SK-MEL-5 (cell line): ENCODE results near the gene RNF20. TPM values are rescaled to one million over a fixed set of nuclear protein-coding genes. Genes with fewer than 3 reads are reported as not detected.
"Not testable (repeated sequence)": the region's sequence is repeated elsewhere in the genome, so short reads cannot be mapped to it uniquely, and the experiment has no call there.

ENCODE experiments used
- DNase-seq: peaks from one replicate; pipeline ENCODE4 v3.0.0-alpha.2; 2016; ENCODE audit warnings: low read depth, low spot score
- in situ Hi-C: cut with HindIII; loops from 2 replicates; pipeline ENCODE4 v1.10.0; 2016; ENCODE audit warnings: low sequenced_read_pairs, high pct_unique_total_duplicates, low pct_unique_long_range_greater_than_20kb
- total RNA-seq: library from RNA; depleted of rRNA; stranded (reverse); fragments of >200 nt; shearing (Covaris generic); gene quantifications from 2 replicates; pipeline ENCODE4 v1.2.3, GENCODE V29; 2014

The RNF20 gene
- total RNA-seq, 1 experiment from 2014 or later: 30.9 TPM

- in situ Hi-C loops: no loop called here
- no peak for DNase-seq
These were observed 44.7 kb downstream of the RNF20 start for GRCh38 chr9:101578378-101578777.

DNA sequence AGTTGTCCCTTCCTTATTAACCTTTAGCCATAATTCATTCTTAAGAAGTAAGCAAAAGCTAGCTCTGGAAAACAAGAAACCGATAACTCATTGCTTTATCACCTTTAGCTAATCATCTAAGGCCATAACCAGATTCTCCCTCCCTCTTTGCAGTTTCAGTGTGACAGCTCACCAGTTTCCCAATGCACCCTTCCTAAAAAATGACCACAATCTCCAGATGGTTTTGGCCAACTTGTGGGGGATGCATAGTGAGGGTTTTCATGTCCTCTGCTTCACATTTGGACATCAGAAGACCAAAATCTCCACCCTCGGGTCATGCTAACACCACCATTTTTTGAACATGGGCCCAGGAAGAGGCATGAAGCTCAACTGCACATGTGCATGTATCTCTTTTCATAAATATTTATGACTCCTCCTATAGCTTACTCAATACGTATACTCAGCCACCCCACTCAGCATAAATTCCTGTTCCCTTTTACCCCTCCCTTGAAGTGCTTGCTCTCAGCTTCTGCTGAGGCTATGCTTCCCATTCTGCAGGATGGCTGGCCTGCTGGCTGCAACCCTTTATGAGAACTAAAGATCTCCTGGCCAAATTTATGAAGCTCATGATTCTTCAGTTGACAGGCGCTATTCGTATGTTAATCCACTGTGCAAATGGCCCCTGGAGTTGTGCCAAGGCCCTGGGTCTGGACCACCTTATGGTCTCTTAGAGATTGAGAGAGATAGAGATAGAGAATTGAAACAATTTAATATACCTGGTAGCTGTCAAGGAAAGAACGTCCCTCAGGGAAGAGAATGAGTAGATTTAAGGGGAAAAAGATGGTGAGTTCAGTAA lies 46.3 kb downstream of the RNF20 start:
- in situ Hi-C loops: no loop called here
- DNase-seq: no peak

DNA sequence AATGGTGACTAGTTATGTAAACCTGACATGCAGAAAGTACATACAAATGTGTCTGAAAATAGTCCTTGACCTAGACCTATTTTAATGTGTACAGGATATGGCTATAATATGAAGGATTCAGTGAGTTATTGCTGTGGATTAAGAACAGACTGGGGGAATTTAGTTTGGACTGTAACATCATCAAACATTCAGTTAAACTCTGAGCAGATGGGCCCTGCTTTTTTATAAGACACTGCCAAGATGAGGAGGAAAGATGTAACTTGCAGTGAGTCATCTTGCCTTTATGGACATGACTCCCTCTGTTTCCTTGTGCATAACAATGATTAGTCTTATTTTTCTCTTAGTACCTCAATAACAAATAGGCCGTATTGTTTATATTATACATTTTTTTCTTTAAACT lies 48.9 kb downstream of the RNF20 start:
- DNase-seq: no peak
- in situ Hi-C loops: no loop called here

DNA sequence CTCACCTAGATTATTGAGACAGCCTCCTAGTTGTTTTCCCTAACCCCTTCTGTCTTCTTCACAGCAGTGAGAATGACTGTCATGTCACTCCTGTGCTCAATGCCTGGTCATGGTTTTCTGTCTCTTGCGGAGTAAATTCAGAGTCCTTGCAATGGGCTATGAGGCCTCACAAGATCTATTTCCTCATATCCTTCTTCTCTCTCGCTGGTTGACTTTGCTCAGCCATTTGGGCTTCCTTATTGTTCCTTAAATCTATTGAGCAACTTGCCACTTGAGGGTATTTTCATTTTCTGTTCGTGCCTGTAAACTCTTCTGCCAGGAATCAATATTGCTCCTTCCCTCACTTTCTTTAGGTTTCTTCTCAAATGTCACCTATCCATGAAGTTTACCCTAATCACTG lies 52.1 kb downstream of the RNF20 start:
- in situ Hi-C loops: no loop called here
- no peak for DNase-seq

DNA sequence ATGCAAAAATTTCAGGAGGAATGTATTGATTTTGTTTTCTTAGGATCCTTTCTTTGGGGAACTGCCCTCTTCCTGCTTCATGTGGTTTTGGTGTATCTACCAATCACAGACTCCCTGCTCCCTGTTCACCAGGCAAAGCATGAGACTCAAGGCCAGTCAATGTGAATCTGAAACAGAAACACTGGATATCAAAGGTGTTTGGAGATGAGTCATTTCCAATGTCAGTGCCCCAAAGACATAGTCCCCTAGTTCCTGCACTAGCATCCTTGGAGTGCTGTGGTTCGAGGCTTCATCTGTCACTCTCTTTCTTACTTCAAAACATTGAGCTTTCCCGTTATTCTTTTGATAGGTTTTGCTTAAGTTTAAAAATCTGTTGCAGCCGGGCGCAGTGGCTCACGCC lies 53.0 kb downstream of the RNF20 start:
- DNase-seq: no peak
- in situ Hi-C loops: no loop called here

GRCh38 chr9:101587332-101588043 lies 53.8 kb downstream of the RNF20 start:
- no peak for DNase-seq
- in situ Hi-C loops: no loop called here

DNA sequence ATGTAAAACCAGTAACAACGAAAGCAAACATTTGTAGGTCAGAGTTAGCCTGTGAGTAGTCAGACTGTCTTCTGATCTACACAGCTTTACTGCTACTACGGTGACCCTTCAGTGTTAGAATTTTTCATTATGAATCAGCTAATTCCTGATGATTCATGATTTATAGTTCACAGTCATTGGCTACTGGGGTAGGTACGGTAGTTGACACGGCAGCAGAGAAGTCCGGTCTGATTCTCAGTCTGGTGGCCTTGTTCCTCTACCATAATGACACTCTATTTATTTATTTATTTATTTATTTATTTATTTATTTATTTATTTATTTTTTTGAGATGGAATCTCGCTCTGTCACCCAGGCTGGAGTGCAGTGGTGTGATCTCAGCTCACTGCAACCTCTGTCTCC lies 56.4 kb downstream of the RNF20 start:
- in situ Hi-C loops: not testable (repeated sequence)

GRCh38 chr9:101590901-101591300 lies 57.2 kb downstream of the RNF20 start:
- in situ Hi-C loops: no loop called here
- DNase-seq: no peak

More for the DNA sequence above, 56.4 kb downstream of the RNF20 start:
- not testable (repeated sequence) for DNase-seq

- in situ Hi-C loops: no loop called here
These were observed 58.3 kb downstream of the RNF20 start for GRCh38 chr9:101591787-101592446.

DNA sequence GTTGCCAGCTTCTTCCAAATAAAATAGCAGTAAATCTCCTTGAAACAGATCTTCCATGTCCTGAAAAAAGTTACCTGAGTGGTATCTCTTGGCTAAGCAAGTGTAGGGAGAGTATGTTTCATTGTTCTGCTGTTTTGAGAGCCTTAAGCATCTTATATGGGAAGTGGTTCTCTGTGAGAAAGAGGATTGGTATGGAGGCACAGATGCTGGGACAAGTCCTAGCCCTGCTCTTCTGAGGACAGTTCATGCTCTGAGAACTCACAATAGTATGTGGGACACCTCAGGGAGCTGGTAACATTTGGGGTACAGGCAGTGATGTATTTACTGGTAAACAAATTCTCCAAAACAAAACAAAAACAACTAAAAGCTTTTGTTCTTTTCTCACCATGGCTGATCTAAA lies 59.1 kb downstream of the RNF20 start:
- no peak for DNase-seq
- in situ Hi-C loops: no loop called here

More at GRCh38 chr9:101591787-101592446, 58.3 kb downstream of the RNF20 start:
- no peak for DNase-seq

DNA sequence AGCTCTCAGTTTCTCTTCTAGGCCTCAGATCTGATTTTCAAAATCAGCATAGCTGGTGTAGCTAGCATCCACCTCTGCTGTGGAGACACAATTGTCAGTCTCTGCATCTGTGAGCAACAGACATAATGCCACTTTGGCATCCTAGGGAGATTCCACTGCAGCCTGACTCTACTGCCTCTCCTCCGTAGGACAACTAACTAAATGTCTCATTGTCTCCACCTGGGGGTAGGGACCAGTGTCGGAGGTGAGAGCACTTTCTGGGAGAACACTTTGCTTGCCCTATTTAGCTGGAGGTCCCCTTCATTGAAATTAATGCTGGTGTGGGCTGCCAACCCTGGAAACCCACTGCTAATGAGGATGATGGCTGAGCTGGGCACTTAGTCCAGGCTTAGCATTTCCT lies 59.7 kb downstream of the RNF20 start:
- in situ Hi-C loops: no loop called here

GRCh38 chr9:101594796-101595195 lies 61.1 kb downstream of the RNF20 start, which contains the start of gene PPP3R2:
Gene PPP3R2, minus strand, starts transcription at chr9:101594969. Its CDS starts 48 bp downstream, at chr9:101594921.
- in situ Hi-C loops: no loop called here
- DNase-seq: no peak

More for the DNA sequence above, 59.7 kb downstream of the RNF20 start:
- DNase-seq: no peak

DNA sequence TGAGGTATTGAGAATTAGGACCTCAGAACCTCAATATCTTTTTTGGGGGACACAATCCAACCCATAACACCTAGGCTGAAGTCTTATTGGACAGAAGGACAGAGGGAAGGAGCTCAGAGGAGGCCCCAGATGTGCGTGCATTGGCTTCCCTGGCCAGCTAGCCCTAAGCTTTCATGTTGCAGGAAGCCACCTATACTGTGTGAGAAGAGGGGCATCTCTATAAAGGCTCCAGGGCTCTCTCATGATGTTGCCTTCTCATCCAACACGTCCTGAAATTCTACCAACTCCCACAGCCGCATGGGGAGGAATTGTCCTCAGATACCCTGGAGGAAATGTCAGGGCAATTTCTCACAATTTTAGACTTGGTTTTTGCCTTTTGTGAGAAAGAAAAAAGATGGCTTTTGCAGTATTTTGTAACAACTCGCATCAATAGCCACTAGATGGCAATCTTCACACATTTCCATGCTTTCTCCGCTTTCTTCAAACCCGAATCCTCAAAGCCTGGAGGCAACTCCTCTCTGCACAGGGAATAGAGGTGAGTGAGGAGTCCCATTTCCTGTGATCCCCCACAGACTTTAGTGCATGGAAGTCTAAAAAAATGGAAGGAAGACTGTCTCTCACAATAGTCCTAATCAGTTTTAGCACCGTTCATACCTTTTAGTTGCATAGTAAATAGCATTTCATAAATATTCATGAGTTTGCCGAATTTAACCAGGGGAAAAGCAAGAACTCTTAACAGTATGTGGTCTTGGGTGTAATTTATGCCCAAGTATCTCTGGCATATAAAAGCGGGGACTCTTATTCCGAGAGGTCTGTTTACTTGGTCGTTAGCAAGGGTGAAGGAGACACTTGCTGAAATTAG lies 68.5 kb downstream of the RNF20 start:
- peak; percentile 76 for DNase-seq
- in situ Hi-C loops: no loop called here

DNA sequence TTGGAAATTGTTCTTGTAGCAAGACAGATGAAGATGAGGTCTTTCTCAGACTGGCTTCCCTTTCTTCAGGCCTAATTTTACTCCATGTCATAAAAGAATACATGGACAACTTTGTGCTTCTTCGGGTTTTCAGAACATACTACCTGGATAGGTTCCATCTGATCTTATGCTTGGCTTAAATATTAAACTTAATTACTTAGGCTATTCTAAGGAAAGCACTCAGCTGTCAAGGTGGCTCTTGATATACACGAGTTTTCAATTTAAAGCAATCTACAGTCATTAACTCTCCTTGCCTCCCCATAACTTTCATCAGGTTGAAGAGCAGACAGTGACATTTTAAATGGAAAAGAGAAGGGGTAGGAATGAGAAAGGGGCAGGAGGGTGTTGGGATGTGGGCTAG lies 70.6 kb downstream of the RNF20 start:
- no peak for DNase-seq
- in situ Hi-C loops: no loop called here

DNA sequence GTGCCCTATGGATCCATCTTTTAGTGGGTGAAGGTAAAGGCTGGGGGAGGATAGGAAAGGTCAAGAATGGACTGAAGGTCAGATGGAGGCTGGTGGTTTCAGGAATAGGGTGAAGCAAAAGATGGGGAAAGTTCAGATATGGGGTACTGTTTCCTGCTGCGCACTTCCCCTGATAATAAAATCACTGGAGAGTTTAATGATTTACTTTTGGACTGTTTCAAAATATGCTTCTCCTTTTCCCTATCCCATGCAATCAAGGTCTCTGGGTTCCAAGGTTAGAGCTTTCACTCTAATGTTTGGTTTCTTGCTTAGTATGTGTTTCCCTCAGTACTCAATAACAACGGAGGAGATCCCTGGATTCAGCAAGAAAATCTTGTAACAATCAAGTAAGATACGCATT lies 71.9 kb downstream of the RNF20 start:
- in situ Hi-C loops: no loop called here

More for the DNA sequence above, 71.9 kb downstream of the RNF20 start:
- no peak for DNase-seq
